GM19452 (cell line): ENCODE measurements around the gene FXYD4.
"Not testable (repeated sequence)": the region's sequence is repeated elsewhere in the genome, so short reads cannot be mapped to it uniquely, and the experiment has no call there.

Source experiments
- ATAC-seq: cut with Tn5 transposase; IDR thresholded peaks from one replicate; pipeline ENCODE4 v1.9.1; 2021; ENCODE audit not compliant: unreplicated experiment

The FXYD4 gene, protein sequence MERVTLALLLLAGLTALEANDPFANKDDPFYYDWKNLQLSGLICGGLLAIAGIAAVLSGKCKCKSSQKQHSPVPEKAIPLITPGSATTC

DNA sequence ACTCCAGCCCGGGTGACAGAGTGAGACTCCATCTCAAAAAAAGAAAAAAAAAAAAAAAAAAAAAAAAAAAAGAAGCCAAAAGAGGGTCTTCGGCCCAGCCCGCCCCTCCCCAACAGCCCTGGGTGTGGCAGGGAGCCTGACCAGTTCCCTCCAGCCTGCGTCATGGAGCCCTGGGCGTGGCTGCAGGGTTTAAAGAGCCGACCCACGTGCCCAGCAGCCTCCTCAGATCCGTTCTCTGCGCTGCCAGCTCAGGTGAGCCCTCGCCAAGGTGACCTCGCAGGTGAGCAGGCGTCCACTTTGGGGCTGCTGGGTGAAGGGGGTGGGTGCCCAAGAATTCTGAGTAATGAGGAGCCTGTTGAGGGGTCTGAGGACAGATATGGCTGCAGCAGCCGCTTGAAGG, at the start of gene FXYD4:
Gene FXYD4, plus strand, starts transcription at position 219 of the 400 bp plus-strand sequence. CDS start 2,111 bp downstream, outside the sequence.
- ATAC-seq: no peak

DNA sequence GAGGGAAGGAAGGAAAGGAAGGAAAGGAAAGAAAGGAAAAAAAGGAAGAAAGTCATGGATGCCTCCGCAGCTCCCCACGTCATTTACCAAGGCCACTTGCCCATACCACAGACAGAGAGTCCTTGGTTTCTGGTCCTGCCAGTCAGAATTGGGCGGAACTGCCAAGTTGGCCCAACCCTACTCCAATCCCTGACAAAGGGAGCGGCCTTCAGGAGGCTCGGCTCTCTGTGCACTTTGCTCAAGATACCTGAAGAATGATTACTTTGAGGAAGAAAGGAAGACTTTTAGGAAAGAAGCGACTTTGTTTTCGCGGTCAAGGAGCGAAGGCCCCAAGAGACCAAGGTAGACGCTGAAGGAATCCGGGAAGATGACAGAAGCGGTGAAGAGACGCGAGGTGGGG, 49.1 kb upstream of the FXYD4 start:
- no peak for ATAC-seq

GRCh38 chr10:43322769-43323168, 48.7 kb upstream of the FXYD4 start:
- no peak for ATAC-seq

DNA sequence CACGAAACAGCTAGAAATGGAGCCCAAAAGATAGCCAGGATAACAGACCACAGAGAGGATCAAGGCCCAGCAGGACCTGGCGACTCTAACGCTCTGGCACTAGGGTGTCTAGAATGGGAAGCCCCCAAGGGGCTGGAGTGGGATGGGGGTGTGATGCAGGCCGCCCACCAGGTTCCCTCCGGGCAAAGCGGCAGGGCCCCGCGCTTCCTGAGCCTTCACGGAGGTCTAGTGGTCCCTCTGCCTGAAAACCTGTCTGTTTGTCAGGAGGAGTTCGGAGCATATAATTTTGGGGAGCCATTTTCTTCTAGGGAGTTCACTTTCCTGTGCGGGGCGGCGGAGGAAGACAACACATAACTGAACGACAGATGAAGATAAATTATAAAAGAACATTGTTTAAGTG, 48.2 kb upstream of the FXYD4 start:
- ATAC-seq: no peak

DNA sequence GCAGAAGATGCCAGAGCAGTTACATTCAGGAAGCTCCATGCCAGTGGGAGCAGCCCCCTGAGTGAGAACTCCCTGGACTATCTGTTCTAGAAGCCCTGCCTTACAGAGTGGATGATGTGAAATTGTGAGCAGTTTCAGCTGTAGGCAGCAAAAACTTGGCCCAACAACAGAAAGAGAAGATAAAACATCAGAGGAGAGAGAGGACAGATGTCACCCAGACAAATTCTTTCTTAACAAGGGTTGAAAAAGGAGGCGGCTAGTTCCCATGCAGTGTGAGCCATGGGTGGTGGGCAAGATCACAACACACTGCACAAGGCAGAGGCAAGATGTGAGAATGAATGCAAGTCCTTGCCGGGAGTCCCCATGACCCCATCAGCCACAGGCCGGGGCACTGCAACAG, 46.6 kb upstream of the FXYD4 start:
- no peak for ATAC-seq

DNA sequence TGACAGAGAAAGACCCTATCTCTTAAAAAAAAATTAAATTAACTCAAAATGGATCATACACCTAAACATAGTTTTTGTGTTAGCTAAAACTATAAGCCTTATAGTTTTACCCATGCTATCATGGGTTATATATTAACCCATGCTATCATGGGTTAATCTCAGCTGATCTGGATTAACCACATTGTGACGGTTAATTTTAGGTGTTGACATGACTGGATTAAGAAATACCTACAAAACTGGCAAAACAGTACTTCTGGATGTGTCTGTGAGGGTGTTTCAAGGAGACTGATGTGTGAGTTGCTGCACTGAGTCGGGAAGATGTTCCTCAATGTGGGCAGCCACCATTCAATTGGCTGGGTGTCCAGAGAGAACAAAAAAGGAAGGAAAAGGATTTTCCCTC, 44.3 kb upstream of the FXYD4 start:
- no peak for ATAC-seq

GRCh38 chr10:43327986-43328385, 43.5 kb upstream of the FXYD4 start:
- ATAC-seq: no peak

- not testable (repeated sequence) for ATAC-seq
These were observed 42.6 kb upstream of the FXYD4 start for GRCh38 chr10:43328810-43329209.

GRCh38 chr10:43329246-43329885, 42.1 kb upstream of the FXYD4 start:
- not testable (repeated sequence) for ATAC-seq

DNA sequence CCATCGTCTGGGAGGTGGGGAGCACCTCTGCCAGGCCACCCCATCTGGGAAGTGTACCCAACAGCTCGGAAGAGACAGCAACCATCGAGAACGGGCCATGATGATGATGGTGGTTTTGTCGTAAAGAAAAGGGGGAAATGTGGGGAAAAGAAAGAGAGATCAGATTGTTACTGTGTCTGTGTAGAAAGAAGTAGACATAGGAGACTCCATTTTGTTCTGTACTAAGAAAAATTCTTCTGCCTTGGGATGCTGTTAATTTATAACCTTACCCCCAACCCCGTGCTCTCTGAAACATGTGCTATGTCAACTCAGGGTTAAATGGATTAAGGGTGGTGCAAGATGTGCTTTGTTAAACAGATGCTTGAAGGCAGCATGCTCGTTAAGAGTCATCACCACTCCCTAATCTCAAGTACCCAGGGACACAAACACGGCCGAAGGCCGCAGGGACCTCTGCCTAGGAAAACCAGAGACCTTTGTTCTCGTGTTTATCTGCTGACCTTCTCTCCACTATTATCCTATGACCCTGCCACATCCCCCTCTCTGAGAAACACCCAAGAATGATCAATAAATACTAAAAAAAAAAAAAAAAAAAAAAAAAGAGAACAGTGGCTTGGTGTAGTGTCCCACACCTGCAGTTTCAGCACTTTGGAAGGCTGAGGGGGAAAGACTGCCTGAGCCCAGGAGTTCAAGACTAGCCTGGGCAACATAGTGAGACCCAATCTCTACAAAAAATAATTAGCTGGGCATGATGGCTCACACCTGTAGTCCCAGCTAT, 41.2 kb upstream of the FXYD4 start:
- not testable (repeated sequence) for ATAC-seq

- ATAC-seq: not testable (repeated sequence)
These were observed 40.7 kb upstream of the FXYD4 start for GRCh38 chr10:43330824-43331127.

DNA sequence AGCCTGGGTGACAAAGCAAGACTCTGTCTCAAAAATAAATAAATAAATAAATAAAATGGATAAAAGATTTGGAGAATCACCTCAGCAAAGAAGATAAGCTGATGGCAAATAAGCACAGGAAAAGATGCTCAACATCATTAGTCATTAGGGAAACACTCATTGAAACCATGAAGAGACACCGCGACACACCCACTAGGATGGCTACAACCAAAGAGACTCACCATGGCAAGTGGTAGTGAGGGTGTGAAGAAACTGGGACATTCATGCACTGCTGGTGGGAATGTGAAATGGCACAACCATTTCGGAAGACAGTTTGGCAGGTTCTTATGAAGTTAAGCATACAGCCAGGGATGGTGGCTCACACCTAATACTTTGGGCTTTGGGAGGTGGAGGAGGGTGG, 37.8 kb upstream of the FXYD4 start:
- no peak for ATAC-seq

DNA sequence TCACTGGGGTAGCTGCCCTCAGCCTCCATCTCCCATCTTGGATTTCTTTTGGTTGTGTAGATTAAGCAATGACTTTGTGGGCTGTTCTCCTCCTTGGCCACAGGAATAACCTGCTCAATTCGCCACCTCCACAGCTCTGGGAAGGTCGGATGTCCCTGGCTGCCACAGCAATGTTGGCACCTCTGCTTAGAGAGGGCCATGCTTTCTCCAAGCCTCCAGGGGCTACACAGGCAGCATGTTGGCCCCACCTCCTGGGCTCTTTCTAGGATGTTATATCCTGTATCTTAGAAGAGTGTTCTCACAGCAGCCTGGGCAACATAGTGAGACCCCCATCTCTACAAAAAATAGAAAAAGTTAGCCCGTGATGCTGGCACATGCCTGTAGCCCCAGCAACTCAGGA, 35.4 kb upstream of the FXYD4 start:
- no peak for ATAC-seq

DNA sequence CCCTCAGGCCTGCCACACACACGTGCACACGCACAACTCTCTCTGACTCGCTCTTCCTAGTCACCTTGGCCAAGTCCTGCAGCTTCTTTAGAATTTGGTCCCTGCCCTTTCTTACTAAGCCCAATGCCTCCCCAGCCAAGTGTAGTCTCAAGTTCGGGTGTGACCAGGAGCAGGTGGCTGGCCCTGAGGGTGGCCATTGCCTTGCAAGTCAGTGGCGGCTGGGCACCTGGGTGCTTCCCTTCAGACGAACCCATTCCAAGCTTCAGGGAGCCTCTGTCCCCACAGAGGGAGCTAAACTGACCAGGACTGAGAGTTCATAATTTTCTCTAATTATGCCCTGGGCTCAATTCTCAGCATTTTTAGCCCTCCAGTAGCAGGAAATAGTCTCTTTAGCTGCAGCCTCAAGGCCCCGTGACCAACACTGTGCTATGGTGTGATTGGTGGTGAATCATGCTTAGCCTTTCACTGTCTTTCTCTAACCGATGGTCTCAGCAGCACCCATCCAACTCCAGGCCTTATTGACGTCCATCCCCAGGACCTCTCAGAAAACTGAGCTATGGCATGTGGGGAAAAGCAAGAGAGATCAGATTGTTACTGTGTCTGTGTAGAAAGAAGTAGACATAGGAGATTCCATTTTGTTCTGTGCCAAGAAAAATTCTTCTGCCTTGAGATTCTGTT, 34.7 kb upstream of the FXYD4 start:
- ATAC-seq: no peak

GRCh38 chr10:43337536-43337935, 33.9 kb upstream of the FXYD4 start:
- not testable (repeated sequence) for ATAC-seq

DNA sequence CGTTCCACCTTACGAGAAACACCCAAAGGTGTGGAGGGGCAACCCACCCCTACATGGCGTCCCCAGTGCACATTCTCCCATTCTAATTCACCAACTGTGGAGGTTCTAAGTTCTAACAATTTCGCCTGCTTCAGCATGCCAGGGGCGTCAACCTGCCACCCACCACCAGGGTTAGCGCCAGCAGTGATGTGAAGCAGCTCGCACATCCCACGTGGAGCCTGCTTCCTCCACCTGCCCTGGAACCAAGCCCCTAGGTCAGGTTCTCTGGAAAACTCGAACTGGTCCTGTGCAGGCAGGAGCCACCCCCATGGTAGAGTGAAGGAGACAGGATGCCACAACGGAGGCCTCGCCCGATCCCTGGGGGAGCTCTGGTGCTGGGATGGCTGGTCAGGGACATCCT, 33.3 kb upstream of the FXYD4 start:
- ATAC-seq: no peak

DNA sequence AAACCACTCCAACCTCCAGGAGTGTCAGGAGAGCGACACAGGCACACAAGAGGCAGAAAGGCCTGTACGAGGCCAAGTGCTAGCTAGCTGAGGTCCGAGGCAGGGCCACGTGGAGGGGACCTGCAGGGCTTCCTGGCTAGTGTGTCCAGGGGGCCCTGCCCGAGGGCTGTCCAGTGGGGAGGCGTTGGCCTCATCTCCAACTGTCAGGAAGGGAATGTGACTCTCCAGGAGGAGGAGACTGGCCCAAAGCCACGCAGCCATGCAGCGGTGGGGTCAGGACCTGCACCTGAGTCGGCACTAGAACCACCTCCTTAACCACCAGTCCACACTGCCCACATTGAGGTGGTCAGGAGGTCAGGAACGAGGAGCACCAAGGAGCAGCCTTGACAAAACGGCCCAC, 32.3 kb upstream of the FXYD4 start:
- ATAC-seq: no peak

GRCh38 chr10:43340101-43340500, 31.3 kb upstream of the FXYD4 start:
- no peak for ATAC-seq

- ATAC-seq: no peak
These were observed 30.8 kb upstream of the FXYD4 start for GRCh38 chr10:43340619-43341018.

DNA sequence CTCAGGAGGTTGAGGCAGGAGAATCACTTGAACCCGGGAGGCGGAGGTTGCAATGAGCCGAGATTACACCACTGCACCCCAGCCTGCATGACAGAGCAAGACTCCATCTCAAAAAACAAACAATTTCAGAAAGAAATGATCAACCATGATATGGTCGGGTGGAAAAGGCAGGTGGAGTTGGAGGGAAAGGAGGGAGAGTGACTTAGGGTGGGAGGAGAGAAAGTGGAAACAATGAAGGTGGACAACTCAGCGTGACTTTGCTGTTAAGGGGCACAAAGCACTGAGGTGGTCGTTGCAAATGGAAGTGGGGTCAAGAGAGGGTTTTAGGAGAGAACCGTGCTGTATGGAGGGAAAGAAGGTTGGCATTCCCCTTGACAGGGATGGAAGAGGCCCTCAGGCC, 30.0 kb upstream of the FXYD4 start:
- ATAC-seq: no peak

DNA sequence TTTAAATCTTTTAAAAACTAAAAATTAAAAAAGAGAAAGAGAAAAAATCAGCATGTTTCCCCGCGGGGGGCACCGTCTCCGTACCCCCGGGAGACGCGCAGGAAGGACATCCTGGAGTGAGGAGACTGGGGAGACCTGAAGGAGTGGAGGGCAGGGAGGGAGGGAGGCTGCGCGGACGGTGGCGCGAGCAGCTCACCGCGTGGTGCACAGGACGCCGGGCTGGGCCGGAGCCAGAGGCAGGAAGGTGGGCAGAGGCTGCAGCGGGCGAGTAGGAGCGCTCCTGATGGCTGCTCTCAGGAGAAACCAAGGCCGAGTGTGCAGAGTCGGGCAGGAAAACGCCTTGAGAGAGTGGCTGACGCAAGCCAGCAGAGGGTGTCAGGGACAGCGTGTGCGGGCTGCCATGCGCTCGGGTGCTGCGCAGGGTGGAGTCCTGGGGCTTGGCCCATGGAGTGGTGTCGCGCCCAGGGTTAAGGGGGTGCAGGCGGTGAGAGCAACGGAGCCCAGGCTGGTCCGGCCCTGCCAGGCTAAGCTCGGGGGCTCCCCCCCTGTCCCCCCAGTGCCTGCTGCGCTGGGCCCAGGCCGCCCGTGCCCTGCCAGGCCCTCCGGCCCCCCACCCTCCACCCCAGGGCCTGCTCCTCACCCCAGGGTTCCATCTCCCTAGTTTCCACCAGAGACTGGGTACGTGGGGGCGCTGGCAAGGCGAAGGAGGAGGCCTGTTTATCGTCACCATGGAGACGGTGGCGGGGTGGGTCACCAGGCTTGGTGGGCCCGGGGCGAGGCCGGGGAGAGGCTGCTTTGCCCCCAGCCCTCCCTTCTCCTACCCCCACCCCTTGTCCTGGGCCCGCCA, 28.9 kb upstream of the FXYD4 start:
- no peak for ATAC-seq
